Adrenal gland (tissue), 12 donors: ENCODE measurements around the gene BMP6. TPM values are rescaled to one million over a fixed set of nuclear protein-coding genes. Genes with fewer than 3 reads are reported as not detected.
"Not testable (repeated sequence)": the region's sequence is repeated elsewhere in the genome, so short reads cannot be mapped to it uniquely, and the experiment has no call there.

Experiments used
- DNase-seq, 7 donors: peaks; one replicate each; pipeline ENCODE4 v3.0.0-alpha.2; 2019 to 2020
- H3K27ac ChIP-seq, 5 donors: fragments of 200-600 bp; sonication (generic) in 4 of 5; 1 replicate in 3 of 5; 2 replicates in 2 of 5; pipeline versions ENCODE4 v1.5.1 to v1.8.0; 2016 to 2020; ENCODE audit warnings: mild to moderate bottlenecking in 1 of 5
- H3K27me3 ChIP-seq: fragments of 200-600 bp; 2 replicates; pipeline ENCODE4 v1.8.0; 2021
- H3K36me3 ChIP-seq, 2 donors: fragments of 200-600 bp; replicated peaks in 1 of 2; 1 replicate in 1 of 2; 2 replicates in 1 of 2; pipeline versions ENCODE4 v1.5.1 to v1.8.0; 2018 to 2022
- H3K4me1 ChIP-seq, 2 donors: fragments of 200-600 bp; replicated peaks in 1 of 2; 1 replicate in 1 of 2; 2 replicates in 1 of 2; pipeline versions ENCODE4 v1.5.1 to v1.8.0; 2018 to 2021
- H3K4me3 ChIP-seq, 4 donors: fragments of 200-600 bp; sonication (generic) in 3 of 4; one replicate each; pipeline ENCODE4 v1.5.1; 2016 to 2018
- H3K9me3 ChIP-seq, 3 donors: fragments of 200-600 bp; sonication (generic) in 1 of 3; replicated peaks in 1 of 3; 1 replicate in 2 of 3; 2 replicates in 1 of 3; pipeline versions ENCODE4 v1.5.1 to v1.8.0; 2016 to 2021
- POLR2A ChIP-seq, 2 donors: fragments of 450-650 bp; IDR thresholded peaks; one replicate each; pipeline ENCODE4 v1.6.1; 2017; ENCODE audit warnings: antibody characterized with exemption in 2 of 2, mild to moderate bottlenecking in 2 of 2, moderate library complexity in 1 of 2
- WGBS, 4 donors: extraction: QIAGEN DNeasy Blood & Tissue Kit in 2 of 4; methylation state at CpG; one replicate each; pipeline versions ENCODE4 v1.1.5 to v1.1.7; 2013 to 2017; 5-methylcytosine and 5-hydroxymethylcytosine counted together
- intact Hi-C, 2 donors: fragments of 100-400 bp; cut with DNase I; formaldehyde crosslinking; loops; one replicate each; pipeline versions ENCODE4 v1.14.1 to v1.15.0; 2022 to 2023
- polyA plus RNA-seq, 3 donors: library from polyadenylated mRNA; stranded (reverse); fragments of 200-250 nt in 2 of 3; fragments of 350-450 nt in 1 of 3; fragmentation: Illumina TruSeq in 1 of 3; extraction: RNeasy Lipid Tissue Mini Kit (QIAGEN cat#74804) in 1 of 3; gene quantifications; one replicate each; pipeline ENCODE4 v1.2.3, GENCODE V29; 2013 to 2014
- total RNA-seq, 9 donors: library from RNA; depleted of rRNA in 4 of 9; stranded (reverse); fragments of >200 nt in 4 of 9; fragments of 120-200 nt in 1 of 9; fragmentation: NEBNext Ultra II Directional in 1 of 9; extraction: Animal tissue kit (Norgen Biotek cat#: 25700) in 1 of 9; gene quantifications; one replicate each; pipeline versions ENCODE4 v1.1.0 to v1.2.4, GENCODE V29; 2013 to 2023
- TF ChIP-seq, protein P1 (sequence below), 6 experiments: fragments of 450-650 bp in 4 of 6; fragments of 200-600 bp in 2 of 6; sonication (generic) in 1 of 6; IDR thresholded peaks; 1 replicate in 5 of 6; 2 replicates in 1 of 6; pipeline versions ENCODE4 v1.5.1 to v1.8.0; 2016 to 2021; ENCODE audit warnings: antibody characterized with exemption in 6 of 6, mild to moderate bottlenecking in 2 of 6, moderate library complexity in 1 of 6
- donor health status: healthy with polysubstance abuse.
- donor health status: Bipolar disorder and iron deficiency.
- donor health status: DM: yes; HTN: yes; CAD: no.
- donor health status: DM: no; HTN: no; CAD: no.
- donor health status: DM: no; HTN: no; CAD: no.
- donor health status: DM: yes; HTN: yes; CAD: no.

BMP6 gene
- total and polyA plus RNA-seq, 12 donors: 1.4 to 17.0 (median 4.2) TPM

DNA sequence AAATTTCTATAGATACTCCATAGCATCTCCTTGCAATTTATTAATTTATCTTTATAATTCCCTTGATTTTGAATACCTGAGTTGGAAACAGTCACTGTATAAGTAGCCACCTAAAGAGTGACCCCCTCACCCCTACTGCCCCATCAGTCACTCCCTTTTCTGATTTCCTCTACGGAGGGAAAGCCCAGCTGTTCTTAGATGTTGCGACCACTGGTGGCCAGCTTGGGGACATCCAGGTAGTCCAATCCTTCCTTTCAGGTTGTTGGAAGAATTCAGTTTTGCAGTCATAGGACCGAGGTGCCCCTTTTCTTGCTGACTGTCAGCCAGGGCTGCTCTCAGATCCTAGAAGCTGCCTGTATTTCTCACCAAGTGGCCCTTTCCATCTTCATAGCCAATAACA lies 87.8 kb downstream of the BMP6 start:
- Histone ChIP-seq H3K36me3 (no peaks in the 10 kb centered on the region), H3K27ac (no peak overlapping the region), H3K4me1 (no peaks in the 10 kb centered on the region), H3K27me3 (no peaks in the 10 kb centered on the region), H3K9me3 (no peaks in the 10 kb centered on the region), H3K4me3 (no peak overlapping the region)
- no peak for TF ChIP-seq POLR2A (IDR thresholded peaks at IDR 0.05)
- intact Hi-C loops: no loop called here
- no peak for DNase-seq
- WGBS, 4 donors: 73 to 95% (median 95%) methylated on average over 3 of the region's 3 CpGs

DNA sequence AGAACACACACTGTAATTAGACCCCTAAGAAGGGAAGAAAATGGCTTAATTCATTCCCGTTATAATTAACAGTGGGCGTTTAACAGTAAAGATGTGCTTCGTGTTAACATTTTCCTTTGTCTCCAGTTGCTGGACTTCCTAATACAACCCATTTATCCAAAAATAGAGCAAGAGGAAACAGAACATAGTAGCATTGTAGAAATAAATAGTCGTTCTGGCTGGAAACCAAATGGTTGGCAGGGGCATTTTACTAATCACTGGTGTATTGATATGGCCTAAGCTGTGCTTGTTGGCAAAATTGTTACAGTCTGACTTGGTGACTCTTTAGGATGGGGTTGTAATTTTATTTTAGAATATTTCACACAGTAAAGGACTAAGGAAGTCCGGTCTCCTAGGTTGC lies 89.8 kb downstream of the BMP6 start:
- no peak for DNase-seq
- 66 to 81% (median 68%) methylated on average over 5 of the region's 5 CpGs for WGBS, 4 donors
- intact Hi-C loops: no loop called here

DNA sequence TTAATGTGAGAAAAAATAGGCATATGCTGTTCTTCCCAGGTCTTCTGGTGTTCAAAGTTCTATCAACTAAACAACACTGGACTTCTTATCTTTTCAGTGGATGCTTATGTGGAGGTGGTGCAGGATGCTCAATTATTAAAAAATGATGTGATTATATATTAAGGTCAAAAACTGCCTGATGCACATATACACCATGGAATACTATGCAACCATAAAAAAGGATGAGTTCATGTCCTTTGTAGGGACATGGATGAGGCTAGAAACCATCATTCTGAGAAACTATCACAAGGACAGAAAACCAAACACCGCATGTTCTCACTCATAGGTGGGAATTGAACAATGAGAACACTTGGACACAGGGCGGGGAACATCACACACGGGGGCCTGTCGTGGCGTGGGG lies 91.3 kb downstream of the BMP6 start:
- H3K27ac ChIP-seq, DNase-seq, H3K4me1 ChIP-seq, H3K9me3 ChIP-seq, H3K27me3 ChIP-seq, H3K36me3 ChIP-seq, H3K4me3 ChIP-seq, intact Hi-C loops: not testable (repeated sequence)
- 85 to 96% (median 93%) methylated on average over 4 to 5 of the region's 5 CpGs for WGBS, 4 donors

More for the DNA sequence above, 89.8 kb downstream of the BMP6 start:
- Histone ChIP-seq H3K27ac (no peak overlapping the region), H3K36me3 (no peaks in the 10 kb centered on the region), H3K4me3 (no peak overlapping the region), H3K4me1 (no peaks in the 10 kb centered on the region), H3K27me3 (no peaks in the 10 kb centered on the region), H3K9me3 (no peaks in the 10 kb centered on the region)
- TF ChIP-seq, protein P1, sequence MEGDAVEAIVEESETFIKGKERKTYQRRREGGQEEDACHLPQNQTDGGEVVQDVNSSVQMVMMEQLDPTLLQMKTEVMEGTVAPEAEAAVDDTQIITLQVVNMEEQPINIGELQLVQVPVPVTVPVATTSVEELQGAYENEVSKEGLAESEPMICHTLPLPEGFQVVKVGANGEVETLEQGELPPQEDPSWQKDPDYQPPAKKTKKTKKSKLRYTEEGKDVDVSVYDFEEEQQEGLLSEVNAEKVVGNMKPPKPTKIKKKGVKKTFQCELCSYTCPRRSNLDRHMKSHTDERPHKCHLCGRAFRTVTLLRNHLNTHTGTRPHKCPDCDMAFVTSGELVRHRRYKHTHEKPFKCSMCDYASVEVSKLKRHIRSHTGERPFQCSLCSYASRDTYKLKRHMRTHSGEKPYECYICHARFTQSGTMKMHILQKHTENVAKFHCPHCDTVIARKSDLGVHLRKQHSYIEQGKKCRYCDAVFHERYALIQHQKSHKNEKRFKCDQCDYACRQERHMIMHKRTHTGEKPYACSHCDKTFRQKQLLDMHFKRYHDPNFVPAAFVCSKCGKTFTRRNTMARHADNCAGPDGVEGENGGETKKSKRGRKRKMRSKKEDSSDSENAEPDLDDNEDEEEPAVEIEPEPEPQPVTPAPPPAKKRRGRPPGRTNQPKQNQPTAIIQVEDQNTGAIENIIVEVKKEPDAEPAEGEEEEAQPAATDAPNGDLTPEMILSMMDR (IDR thresholded peaks at IDR 0.05): no peak
- TF ChIP-seq POLR2A (IDR thresholded peaks at IDR 0.05): no peak

DNA sequence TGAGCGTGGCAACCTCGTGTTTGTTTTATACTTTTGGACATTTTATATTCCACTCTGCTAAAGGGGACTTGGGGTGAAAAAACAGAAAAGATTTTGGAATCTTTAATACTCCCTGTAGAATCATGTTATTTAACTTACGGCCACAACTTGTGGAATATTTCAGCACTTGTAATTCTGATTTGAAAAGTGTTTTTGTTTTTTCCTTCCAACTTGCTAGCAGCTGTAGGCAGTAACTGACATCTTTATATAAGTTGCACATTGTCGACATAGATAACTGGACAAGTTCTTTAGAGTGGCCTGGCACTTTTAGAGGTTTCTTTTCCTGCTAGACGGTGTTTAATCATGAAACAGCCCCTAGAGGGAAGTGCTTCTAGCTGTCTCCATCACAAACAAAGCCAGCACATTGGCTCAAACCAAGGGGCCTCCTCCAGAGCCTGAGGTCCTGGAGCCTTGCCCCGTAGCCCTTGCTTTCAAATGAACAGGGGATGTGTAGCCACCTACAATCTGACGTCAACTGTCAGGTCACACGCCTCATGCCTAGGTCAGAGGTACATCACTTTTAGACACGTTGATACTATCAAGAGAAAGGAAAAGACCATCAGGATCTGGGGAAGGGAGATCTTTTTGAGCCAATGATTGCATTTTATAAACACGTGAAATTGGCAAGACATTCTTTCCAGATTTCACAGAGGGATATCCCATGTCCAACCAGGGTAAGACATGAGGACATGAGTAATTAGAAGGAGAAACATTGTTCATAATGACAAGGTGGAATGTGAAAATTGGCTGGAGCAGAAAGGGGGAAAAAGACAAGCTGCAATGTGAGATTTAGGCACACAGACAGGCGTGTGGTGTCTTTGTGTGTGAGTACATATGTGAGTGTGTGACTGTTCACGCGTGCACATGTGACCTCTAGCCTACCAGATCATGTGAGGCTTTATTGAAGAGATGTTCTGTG lies 92.6 kb downstream of the BMP6 start:
- Histone ChIP-seq H3K4me3 (no peak overlapping the region), H3K4me1 (no peaks in the 10 kb centered on the region), H3K27ac (no peak overlapping the region), H3K9me3 (no peaks in the 10 kb centered on the region), H3K27me3 (no peaks in the 10 kb centered on the region), H3K36me3 (no peaks in the 10 kb centered on the region)
- TF ChIP-seq POLR2A (IDR thresholded peaks at IDR 0.05): no peak
- TF ChIP-seq, protein P1 (IDR thresholded peaks at IDR 0.05): no peak
- no peak for DNase-seq
- intact Hi-C loops: no loop called here
- 85 to 92% (median 88%) methylated on average over 13 of the region's 13 CpGs for WGBS, 4 donors

DNA sequence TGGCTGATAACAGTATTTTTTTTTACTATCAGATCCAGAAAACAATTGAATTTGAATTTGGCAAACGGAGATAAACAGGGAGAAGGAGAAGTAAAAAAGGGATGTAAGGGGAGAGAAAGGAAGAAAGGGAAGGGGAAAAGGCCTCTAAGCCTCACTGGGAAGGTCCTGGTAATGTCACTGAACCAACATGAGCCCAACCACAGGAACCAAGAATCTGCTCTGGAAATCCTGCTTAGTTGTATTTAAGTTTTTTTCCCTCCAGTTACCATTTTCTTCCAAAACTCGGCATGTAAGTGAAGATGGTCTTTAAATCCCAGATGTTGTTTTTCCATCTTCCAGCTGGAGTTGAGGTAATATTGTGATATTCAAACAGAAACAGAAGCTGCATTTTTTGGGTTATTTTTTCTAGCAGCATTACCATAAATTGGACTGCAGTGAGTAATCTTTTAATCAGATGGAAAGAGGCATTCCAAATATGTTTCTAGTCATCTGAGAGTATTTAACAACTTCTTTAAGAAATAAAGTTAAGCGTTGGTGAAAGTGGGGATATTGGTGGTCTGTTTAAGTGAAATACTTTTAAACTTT lies 93.6 kb downstream of the BMP6 start:
- intact Hi-C loops: no loop called here
- no peaks in the 10 kb centered on the region for H3K9me3 ChIP-seq
- H3K27me3 ChIP-seq: no peaks in the 10 kb centered on the region
- H3K4me1 ChIP-seq: no peaks in the 10 kb centered on the region
- no peak for DNase-seq
- TF ChIP-seq POLR2A (IDR thresholded peaks at IDR 0.05): no peak
- H3K36me3 ChIP-seq: no peaks in the 10 kb centered on the region
- H3K27ac ChIP-seq: no peak overlapping the region
- WGBS, 4 donors: 79 to 80% (median 80%) methylated on average over 3 of the region's 3 CpGs
- H3K4me3 ChIP-seq: no peak overlapping the region
